Stomach (tissue), 4 donors: ENCODE data around the gene TMEM138.

Source experiments
- EP300 ChIP-seq: sonication (generic); formaldehyde crosslinking; IDR thresholded peaks from one replicate; pipeline ENCODE4 v1.6.1; 2017; ENCODE audit warnings: antibody characterized with exemption
- POLR2AphosphoS5 ChIP-seq, 3 donors: sonication (generic); formaldehyde crosslinking; IDR thresholded peaks; one replicate each; pipeline ENCODE4 v1.6.1; 2016; ENCODE audit warnings: antibody characterized with exemption in 3 of 3

DNA sequence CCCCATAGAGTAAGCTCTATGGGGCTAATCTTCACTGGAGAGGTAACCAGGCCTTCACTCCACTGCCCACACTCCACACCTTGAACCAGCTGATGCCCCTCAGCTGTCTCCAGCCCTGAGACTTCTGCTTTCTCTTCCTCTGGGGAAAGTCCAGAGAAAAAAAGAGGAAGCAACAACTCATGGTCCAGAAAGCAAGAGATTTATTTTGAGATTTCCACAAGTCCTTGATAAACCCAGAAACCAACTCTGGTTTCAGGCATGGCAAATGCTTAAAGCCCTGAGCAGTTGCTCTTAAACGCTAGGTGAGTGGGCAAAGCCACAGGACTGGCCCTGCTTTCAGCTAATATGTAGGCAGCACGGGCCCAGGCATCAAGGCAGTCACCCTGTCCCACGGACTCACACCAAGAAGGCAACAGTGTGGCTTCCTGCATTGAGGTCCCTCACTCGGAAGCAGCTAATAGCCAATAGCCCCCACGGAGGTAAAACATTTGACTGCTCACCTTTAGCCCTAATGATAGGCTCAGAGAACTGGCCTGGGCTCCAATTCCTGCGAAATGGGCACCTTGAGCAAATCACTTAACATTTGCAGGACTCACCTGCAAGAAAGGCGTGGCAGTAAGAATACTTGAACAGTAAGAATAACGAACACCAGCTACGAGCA is 4.8 kb upstream of the TMEM138 start:
- no peak for TF ChIP-seq POLR2AphosphoS5 (IDR thresholded peaks at IDR 0.05)
- no peak for TF ChIP-seq EP300
